GM18505 (cell line): Measurements from ENCODE around the gene SH3RF3.

Experiments
- ATAC-seq: cut with Tn5 transposase; IDR thresholded peaks from one replicate; pipeline ENCODE4 v1.9.1; 2021; ENCODE audit not compliant: unreplicated experiment
- POLR2A ChIP-seq: IDR thresholded peaks from 4 replicates; pipeline ENCODE4 v1.6.1; 2011; ENCODE audit warnings: borderline replicate concordance; ENCODE audit not compliant: insufficient read depth, insufficient read length; ENCODE audit errors: extremely low read depth

SH3RF3 gene

GRCh38 chr2:109189751-109190150, 60.7 kb downstream of the SH3RF3 start:
- TF ChIP-seq POLR2A, result no peak

DNA sequence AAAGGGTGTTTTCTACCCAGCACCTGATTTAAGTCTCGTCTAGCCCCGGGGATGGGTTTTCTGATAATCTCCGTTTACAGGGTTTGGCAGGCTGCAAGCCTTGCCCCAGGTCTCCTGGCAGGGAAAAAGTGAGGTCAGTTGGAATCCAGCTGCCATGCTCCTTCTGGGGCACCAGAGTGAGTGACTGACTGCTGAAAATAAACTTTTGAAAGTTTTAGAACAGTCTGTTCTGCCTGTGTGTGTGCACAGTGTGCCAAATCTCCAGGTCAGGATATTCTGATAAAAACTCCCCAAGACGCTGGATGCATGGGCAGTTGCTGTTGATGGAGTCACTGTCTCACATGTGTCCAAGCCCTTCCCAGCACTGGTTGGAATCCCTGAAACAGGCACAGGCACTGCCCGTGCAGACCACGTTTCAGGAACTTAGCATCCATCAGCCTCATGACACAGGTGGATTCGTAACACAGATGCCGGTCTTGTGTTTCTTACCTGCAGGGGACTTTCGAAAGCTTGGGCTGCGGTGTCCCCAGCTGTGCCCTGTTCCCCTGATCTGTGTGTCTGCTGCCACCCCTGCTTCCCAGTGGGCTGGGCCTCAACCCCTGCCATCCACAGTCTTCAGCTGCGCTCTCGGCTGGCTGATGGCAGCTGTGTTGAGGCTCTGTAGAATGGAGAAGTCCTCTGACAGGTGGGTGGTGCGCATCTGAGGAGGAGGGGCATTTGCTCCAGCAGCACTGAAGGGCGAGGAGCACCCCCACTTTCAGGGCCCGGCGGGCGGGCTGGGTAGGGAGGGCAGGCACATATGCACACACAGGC, 65.0 kb downstream of the SH3RF3 start:
- no peak for ATAC-seq
- TF ChIP-seq POLR2A, result no peak

More at GRCh38 chr2:109189751-109190150, 60.7 kb downstream of the SH3RF3 start:
- ATAC-seq, result no peak

GRCh38 chr2:109194620-109194937, 65.6 kb downstream of the SH3RF3 start:
- no peak for TF ChIP-seq POLR2A
- no peak for ATAC-seq

DNA sequence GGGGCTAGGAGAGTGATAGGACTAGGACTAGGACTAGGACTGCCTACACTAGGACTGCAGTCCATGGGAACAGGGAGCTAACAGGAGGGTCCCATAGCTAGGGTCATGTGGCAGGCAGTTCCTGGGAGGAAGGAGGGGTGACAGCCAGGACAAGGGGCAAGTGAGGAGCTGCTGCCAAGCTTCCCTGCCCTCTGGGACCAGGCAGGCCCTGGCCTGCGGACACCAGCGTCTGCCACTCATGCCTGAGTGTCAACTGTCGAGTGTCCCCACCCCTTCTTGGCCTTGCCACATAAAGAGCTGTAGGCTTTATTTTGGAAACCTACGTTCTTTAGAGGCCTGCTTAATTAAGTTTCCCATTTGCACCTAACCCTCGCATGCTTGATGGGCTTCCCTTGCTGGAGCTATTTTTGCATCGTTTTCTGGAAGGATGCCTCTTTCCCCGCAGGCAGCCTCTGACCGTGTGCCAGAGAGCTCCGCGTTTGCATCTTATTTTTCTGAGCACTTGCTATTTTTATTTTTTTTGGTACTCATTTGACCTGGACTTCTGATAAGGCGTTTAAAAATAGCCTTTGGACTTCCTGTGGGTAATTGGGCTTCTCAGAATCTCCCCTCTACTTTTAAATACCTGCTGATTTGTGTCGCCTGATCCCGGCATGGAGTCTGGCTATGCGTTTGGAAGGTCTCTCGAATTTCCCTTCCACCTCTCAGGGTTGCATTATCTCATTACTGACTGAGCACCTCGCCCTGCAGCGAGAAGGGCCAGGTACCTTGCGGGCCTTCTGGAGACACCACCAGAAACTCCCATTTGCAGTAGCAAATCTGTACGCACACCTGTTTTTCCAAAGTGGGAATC, 66.4 kb downstream of the SH3RF3 start:
- no peak for TF ChIP-seq POLR2A
- no peak for ATAC-seq

- TF ChIP-seq POLR2A, result no peak
- no peak for ATAC-seq
Observed at GRCh38 chr2:109196081-109196875, 67.3 kb downstream of the SH3RF3 start.

- no peak for TF ChIP-seq POLR2A
- ATAC-seq, result no peak
Observed at GRCh38 chr2:109197491-109198418, 68.8 kb downstream of the SH3RF3 start.

GRCh38 chr2:109199790-109200189, 70.8 kb downstream of the SH3RF3 start:
- no peak for ATAC-seq

DNA sequence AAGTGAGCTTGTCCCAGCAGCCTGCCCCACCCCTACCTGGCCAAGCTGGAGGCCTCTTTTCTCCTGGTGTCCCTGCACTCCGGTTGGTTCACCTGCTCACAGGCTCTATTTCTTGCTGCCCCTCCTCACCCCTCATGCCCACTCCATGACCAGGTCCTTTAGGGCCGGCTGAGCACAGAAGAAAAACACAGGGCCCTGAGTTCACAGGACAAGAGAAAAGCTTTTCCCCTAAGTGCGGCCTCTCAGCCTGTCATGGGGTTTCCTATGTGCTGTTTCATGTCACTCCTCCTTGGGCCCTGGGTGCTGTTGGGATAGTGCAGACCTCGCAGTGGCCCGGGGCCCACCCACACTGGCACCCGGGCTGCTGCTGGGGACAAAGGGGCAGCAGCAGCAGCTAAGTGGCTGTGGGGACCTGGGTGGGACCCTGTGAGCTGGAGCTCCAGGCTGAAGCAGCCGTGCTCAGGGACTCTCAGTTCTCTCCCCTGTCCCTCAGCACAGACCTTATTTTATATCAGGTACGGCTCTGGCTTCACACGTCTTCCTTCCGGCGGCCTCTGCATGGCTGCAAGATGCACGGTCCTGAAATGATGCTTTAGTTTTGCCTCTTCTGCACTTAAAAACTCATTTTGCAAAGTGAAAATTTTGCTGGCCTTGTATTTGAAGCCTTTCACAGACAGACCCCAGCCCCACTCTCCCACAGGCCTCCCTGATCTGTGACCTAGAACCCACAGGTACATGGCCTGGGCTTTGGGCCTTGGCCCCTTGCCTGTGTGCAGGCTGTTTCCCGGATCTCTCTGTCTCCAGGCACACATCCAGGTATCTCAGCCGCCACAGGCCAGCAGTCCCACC, 71.8 kb downstream of the SH3RF3 start:
- TF ChIP-seq POLR2A, result no peak
- ATAC-seq, result no peak

More at GRCh38 chr2:109199790-109200189, 70.8 kb downstream of the SH3RF3 start:
- no peak for TF ChIP-seq POLR2A

GRCh38 chr2:109201465-109202327, 72.7 kb downstream of the SH3RF3 start:
- no peak for ATAC-seq
- no peak for TF ChIP-seq POLR2A

GRCh38 chr2:109202486-109202885, 73.5 kb downstream of the SH3RF3 start:
- ATAC-seq, result no peak
- TF ChIP-seq POLR2A, result no peak
